Tibial artery (tissue), 4 donors: ENCODE results near the gene NCAPD2.
"Not testable (repeated sequence)": the region's sequence is repeated elsewhere in the genome, so short reads cannot be mapped to it uniquely, and the experiment has no call there.

Experiments used
- DNase-seq, 2 donors: peaks; one replicate each; pipeline ENCODE4 v3.0.0-alpha.2; 2019
- H3K27ac ChIP-seq, 2 donors: fragments of 200-600 bp; sonication (generic) in 1 of 2; 1 replicate in 1 of 2; 2 replicates in 1 of 2; pipeline ENCODE4 v1.5.1; 2018 to 2019; ENCODE audit warnings: mild to moderate bottlenecking in 1 of 2
- H3K27me3 ChIP-seq, 2 donors: fragments of 200-600 bp; sonication (generic) in 1 of 2; one replicate each; pipeline versions ENCODE4 v1.5.1 to v1.6.0; 2016 to 2019
- H3K36me3 ChIP-seq, 3 donors: fragments of 200-600 bp; sonication (generic) in 2 of 3; one replicate each; pipeline ENCODE4 v1.5.1; 2016 to 2019; ENCODE audit warnings: mild to moderate bottlenecking in 2 of 3
- H3K4me1 ChIP-seq, 4 donors: fragments of 200-600 bp; sonication (generic) in 2 of 4; 1 replicate in 3 of 4; 2 replicates in 1 of 4; pipeline ENCODE4 v1.5.1; 2016 to 2019
- H3K4me3 ChIP-seq, 2 donors: fragments of 200-600 bp; sonication (generic) in 1 of 2; 1 replicate in 1 of 2; 2 replicates in 1 of 2; pipeline ENCODE4 v1.5.1; 2018 to 2019; ENCODE audit warnings: mild to moderate bottlenecking in 2 of 2
- H3K9me3 ChIP-seq, 3 donors: fragments of 200-600 bp; sonication (generic) in 1 of 3; one replicate each; pipeline ENCODE4 v1.5.1; 2016 to 2019
- CTCF ChIP-seq, 2 experiments: fragments of 200-600 bp in 1 of 2; fragments of 450-650 bp in 1 of 2; IDR thresholded peaks; one replicate each; pipeline ENCODE4 v1.5.1; 2017 to 2019; ENCODE audit warnings: antibody characterized with exemption in 2 of 2, mild to moderate bottlenecking in 1 of 2, moderate library complexity in 1 of 2
- intact Hi-C: fragments of 100-400 bp; cut with DNase I; formaldehyde crosslinking; loops from one replicate; pipeline ENCODE4 v1.15.0; 2023; ENCODE audit warnings: low total_unique reads

NCAPD2 gene

GRCh38 chr12:6556857-6557256 is 63.0 kb downstream of the NCAPD2 start:
- Histone ChIP-seq H3K4me3 (no peak overlapping the region), H3K27me3 (no peaks in the 10 kb centered on the region), H3K4me1 (peaks cover 0 to 43% (median 35%) of the 10 kb centered on the region in 4 donors), H3K9me3 (no peaks in the 10 kb centered on the region), H3K36me3 (peaks cover 19 to 45% (median 38%) of the 10 kb centered on the region in 3 donors), H3K27ac (peak overlapping the region; percentile 88 to 92)
- no peak for DNase-seq
- no peak for TF ChIP-seq CTCF (IDR thresholded peaks at IDR 0.05)
- intact Hi-C loops: no loop called here

GRCh38 chr12:6558014-6558760 is 64.3 kb downstream of the NCAPD2 start:
- DNase-seq, intact Hi-C loops, H3K27me3 ChIP-seq, H3K9me3 ChIP-seq, H3K4me3 ChIP-seq: not testable (repeated sequence)
- Histone ChIP-seq H3K27ac (peak overlapping the region in 1 of 2 donors; percentile 92), H3K36me3 (peaks cover 22 to 59% (median 51%) of the 10 kb centered on the region in 3 donors), H3K4me1 (peaks cover 0 to 29% (median 21%) of the 10 kb centered on the region in 4 donors)
- peak; percentile 37 to 38 for TF ChIP-seq CTCF (IDR thresholded peaks at IDR 0.05)

DNA sequence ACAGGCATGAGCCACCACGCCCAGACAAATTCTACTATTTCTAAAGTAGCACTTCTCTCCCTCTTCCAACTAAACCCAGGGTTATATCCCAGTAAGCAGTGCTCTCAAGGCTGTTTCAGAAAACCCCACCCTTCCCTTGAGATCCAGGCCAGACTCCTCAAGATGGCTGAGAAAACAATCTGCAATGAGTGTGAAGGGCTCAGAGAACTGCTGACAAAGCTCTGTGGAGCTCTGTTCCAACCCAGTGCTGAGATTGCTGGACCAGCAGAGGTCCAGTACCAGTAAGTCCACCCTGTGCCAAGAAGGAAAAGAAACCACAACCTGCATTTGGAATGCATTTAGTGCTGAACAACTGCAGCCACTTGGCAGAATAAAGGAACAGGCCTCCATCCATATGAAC is 65.6 kb downstream of the NCAPD2 start:
- Histone ChIP-seq H3K4me1 (peaks cover 0 to 16% (median 8%) of the 10 kb centered on the region in 4 donors), H3K36me3 (peaks cover 23 to 72% (median 57%) of the 10 kb centered on the region in 3 donors), H3K4me3 (no peak overlapping the region), H3K27me3 (no peaks in the 10 kb centered on the region), H3K27ac (no peak overlapping the region), H3K9me3 (no peaks in the 10 kb centered on the region)
- DNase-seq: no peak
- no peak for TF ChIP-seq CTCF (IDR thresholded peaks at IDR 0.05)
- intact Hi-C loops: no loop called here

GRCh38 chr12:6560501-6561205 is 66.8 kb downstream of the NCAPD2 start:
- TF ChIP-seq CTCF (IDR thresholded peaks at IDR 0.05): no peak
- H3K4me1 ChIP-seq: peaks cover 0 to 8% (median 3%) of the 10 kb centered on the region in 4 donors
- H3K4me3 ChIP-seq: no peak overlapping the region
- DNase-seq: no peak
- intact Hi-C loops: no loop called here
- no peaks in the 10 kb centered on the region for H3K9me3 ChIP-seq
- H3K36me3 ChIP-seq: peaks cover 23 to 82% (median 59%) of the 10 kb centered on the region in 3 donors
- H3K27me3 ChIP-seq: no peaks in the 10 kb centered on the region
- no peak overlapping the region for H3K27ac ChIP-seq

DNA sequence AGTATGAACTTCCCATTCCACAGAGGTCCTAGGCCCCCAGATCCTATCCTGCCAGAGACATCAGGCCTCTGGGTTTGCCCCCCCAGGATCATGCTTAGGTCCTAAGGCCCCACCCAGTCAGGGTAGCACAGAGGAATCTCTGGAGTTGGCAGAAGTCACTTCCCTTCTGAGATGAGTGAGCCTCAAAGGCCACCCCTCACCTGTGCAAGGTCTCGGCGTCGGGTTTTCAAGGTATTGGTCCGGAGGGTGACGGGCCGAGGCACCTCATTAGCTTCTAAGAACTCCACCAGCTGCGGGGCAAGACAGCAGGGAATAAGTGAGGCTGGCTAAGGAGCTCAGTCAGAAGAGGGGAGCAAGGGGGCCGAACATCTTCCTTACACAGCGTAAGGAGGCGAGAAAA is 69.0 kb downstream of the NCAPD2 start:
- Histone ChIP-seq H3K9me3 (no peaks in the 10 kb centered on the region), H3K36me3 (peaks cover 23 to 82% (median 63%) of the 10 kb centered on the region in 3 donors), H3K27ac (no peak overlapping the region), H3K4me1 (peaks cover 0 to 9% (median 7%) of the 10 kb centered on the region in 4 donors), H3K27me3 (no peaks in the 10 kb centered on the region), H3K4me3 (no peak overlapping the region)
- no peak for TF ChIP-seq CTCF (IDR thresholded peaks at IDR 0.05)
- DNase-seq: no peak
- intact Hi-C loops: no loop called here
